Ishikawa (cell line): ENCODE data around the gene SCRG1.

ENCODE experiments used
- CEBPB ChIP-seq: IDR thresholded peaks from 2 replicates; pipeline ENCODE4 v1.6.1; 2012
- CREB1 ChIP-seq: IDR thresholded peaks from 2 replicates; pipeline ENCODE4 v1.6.1; 2012; ENCODE audit warnings: low read depth
- EGR1 ChIP-seq: IDR thresholded peaks from 2 replicates; pipeline ENCODE4 v1.6.1; 2012
- EP300 ChIP-seq: IDR thresholded peaks from 2 replicates; pipeline ENCODE4 v1.6.1; 2012; ENCODE audit warnings: borderline replicate concordance
- FOXM1 ChIP-seq: IDR thresholded peaks from 2 replicates; pipeline ENCODE4 v1.6.1; 2012; ENCODE audit warnings: low read depth, borderline replicate concordance
- NFIC ChIP-seq: IDR thresholded peaks from 2 replicates; pipeline ENCODE4 v1.6.1; 2012
- RAD21 ChIP-seq: IDR thresholded peaks from 2 replicates; pipeline ENCODE4 v1.6.1; 2012; ENCODE audit warnings: low read depth
- TAF1 ChIP-seq: IDR thresholded peaks from 2 replicates; pipeline ENCODE4 v1.6.1; 2012; ENCODE audit warnings: low read depth, mild to moderate bottlenecking
- TCF12 ChIP-seq: IDR thresholded peaks from 2 replicates; pipeline ENCODE4 v1.6.1; 2012; ENCODE audit warnings: low read depth
- YY1 ChIP-seq: IDR thresholded peaks from 2 replicates; pipeline ENCODE4 v1.6.1; 2012; ENCODE audit warnings: low read depth
- ZBTB7A ChIP-seq: IDR thresholded peaks from 2 replicates; pipeline ENCODE4 v1.6.1; 2012; ENCODE audit warnings: low read depth
- TF ChIP-seq, protein P1 (sequence below): IDR thresholded peaks from 2 replicates; pipeline ENCODE4 v1.6.1; 2012; ENCODE audit warnings: low read depth, mild to moderate bottlenecking
- TF ChIP-seq, protein P2 (sequence below): IDR thresholded peaks from 2 replicates; pipeline ENCODE4 v1.6.1; 2012
- TF ChIP-seq, protein P3 (sequence below): IDR thresholded peaks from 2 replicates; pipeline ENCODE4 v1.6.1; 2012

DNA sequence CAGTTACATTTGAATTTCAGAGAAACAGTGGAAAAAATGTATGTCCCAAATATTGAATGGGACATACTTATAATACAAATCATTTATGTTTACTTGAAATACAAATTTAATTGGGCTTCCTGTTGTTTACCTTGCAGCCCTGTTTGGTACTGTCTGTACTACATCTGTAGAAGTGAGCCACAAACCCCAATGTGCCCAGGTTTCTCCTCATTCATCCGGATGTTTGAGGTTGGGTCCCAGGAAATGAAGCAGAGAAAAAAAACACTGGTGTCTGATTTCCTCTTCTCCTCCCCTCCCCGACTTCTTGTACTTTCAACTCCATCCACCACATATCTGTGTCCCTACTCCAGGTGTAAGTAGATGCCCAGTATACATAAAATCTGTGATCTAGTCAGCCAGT, 27.1 kb upstream of the SCRG1 start:
- TF ChIP-seq EGR1: no peak
- no peak for TF ChIP-seq TAF1
- no peak for TF ChIP-seq RAD21
- TF ChIP-seq CEBPB: no peak
- TF ChIP-seq, protein P1, sequence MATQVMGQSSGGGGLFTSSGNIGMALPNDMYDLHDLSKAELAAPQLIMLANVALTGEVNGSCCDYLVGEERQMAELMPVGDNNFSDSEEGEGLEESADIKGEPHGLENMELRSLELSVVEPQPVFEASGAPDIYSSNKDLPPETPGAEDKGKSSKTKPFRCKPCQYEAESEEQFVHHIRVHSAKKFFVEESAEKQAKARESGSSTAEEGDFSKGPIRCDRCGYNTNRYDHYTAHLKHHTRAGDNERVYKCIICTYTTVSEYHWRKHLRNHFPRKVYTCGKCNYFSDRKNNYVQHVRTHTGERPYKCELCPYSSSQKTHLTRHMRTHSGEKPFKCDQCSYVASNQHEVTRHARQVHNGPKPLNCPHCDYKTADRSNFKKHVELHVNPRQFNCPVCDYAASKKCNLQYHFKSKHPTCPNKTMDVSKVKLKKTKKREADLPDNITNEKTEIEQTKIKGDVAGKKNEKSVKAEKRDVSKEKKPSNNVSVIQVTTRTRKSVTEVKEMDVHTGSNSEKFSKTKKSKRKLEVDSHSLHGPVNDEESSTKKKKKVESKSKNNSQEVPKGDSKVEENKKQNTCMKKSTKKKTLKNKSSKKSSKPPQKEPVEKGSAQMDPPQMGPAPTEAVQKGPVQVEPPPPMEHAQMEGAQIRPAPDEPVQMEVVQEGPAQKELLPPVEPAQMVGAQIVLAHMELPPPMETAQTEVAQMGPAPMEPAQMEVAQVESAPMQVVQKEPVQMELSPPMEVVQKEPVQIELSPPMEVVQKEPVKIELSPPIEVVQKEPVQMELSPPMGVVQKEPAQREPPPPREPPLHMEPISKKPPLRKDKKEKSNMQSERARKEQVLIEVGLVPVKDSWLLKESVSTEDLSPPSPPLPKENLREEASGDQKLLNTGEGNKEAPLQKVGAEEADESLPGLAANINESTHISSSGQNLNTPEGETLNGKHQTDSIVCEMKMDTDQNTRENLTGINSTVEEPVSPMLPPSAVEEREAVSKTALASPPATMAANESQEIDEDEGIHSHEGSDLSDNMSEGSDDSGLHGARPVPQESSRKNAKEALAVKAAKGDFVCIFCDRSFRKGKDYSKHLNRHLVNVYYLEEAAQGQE: no peak
- TF ChIP-seq FOXM1: no peak
- TF ChIP-seq ZBTB7A: no peak
- no peak for TF ChIP-seq NFIC
- TF ChIP-seq EP300: no peak
- TF ChIP-seq, protein P2, sequence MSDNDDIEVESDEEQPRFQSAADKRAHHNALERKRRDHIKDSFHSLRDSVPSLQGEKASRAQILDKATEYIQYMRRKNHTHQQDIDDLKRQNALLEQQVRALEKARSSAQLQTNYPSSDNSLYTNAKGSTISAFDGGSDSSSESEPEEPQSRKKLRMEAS: no peak
- TF ChIP-seq, protein P3, sequence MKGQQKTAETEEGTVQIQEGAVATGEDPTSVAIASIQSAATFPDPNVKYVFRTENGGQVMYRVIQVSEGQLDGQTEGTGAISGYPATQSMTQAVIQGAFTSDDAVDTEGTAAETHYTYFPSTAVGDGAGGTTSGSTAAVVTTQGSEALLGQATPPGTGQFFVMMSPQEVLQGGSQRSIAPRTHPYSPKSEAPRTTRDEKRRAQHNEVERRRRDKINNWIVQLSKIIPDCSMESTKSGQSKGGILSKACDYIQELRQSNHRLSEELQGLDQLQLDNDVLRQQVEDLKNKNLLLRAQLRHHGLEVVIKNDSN: no peak
- no peak for TF ChIP-seq YY1
- TF ChIP-seq TCF12: no peak
- TF ChIP-seq CREB1: no peak
